Measurements from ENCODE around the gene SQSTM1. TPM values are rescaled to one million over a fixed set of nuclear protein-coding genes. Genes with fewer than 3 reads are reported as not detected.

The SQSTM1 gene
- total RNA-seq, 2 experiments from 2014 or later: 58.5 to 81.1 TPM

DNA sequence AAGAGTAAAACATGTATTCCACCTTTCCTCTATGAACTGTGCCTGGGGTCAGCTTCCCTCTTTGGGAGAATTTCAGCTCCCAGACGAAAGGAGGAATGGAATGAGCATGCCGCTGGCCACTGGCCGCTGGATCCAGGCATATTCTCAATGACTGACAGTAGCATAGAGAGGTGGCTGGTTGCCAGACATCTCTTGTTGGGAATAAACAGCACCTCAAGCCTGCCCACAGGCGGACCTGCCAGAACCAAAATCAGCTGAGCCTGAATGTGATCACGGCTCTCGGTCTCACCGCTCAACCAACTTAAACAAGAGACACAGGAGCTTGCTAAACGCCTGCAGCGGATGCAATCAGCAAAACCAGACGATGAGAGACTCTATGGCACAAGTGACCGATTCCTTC is 66.4 kb downstream of the SQSTM1 start:
- H3K27ac ChIP-seq (ENCODE audit: low read depth, low read length, poor library complexity, severe bottlenecking): no peak overlapping the region
- no peak overlapping the region for H3K4me3 ChIP-seq (ENCODE audit: low read depth, low read length, poor library complexity, severe bottlenecking)
- CTCF ChIA-PET (ENCODE audit: unreplicated experiment): no interaction called here
- no peaks in the 10 kb centered on the region for H4K20me1 ChIP-seq (ENCODE audit: insufficient read depth, low read length)
- peaks cover 96% of the 10 kb centered on the region for H3K36me3 ChIP-seq (ENCODE audit: insufficient read depth, low read length)
- peaks cover 26% of the 10 kb centered on the region for H3K9me3 ChIP-seq (ENCODE audit: low read length)
- H3K79me2 ChIP-seq (ENCODE audit: insufficient read depth, low read depth, low read length): no peaks in the 10 kb centered on the region
- H3K4me2 ChIP-seq (ENCODE audit: low read length): no peak overlapping the region
- no TSS peak for BruUV-seq (replicated peaks)
- no peaks in the 10 kb centered on the region for H3K4me1 ChIP-seq (ENCODE audit: insufficient read depth, low read length, poor library complexity, severe bottlenecking)
- H2AFZ ChIP-seq (ENCODE audit: low read length): no peak overlapping the region
- no peak for DNase-seq (ENCODE audit: low spot score)
- POLR2A ChIA-PET: no interaction called here
- intact Hi-C loops (cut with micrococcal nuclease; ENCODE audit: unreplicated experiment): no loop called here
- H3K9me2 ChIP-seq (ENCODE audit: insufficient read depth, low read length): no peaks in the 10 kb centered on the region
- no peak for TF ChIP-seq EZH2phosphoT487 (IDR thresholded peaks at IDR 0.05; ENCODE audit: borderline replicate concordance, low read depth, low read length)

Small RNA genes lying within 50 kb of the gene (microRNA-seq; reads per million reads assigned to microRNA genes)
- 3.8 reads per million for gene MIR1229 (ENCODE audit: borderline replicate concordance)

Small RNA genes lying within 50 kb of the gene (small RNA-seq; reads per million reads assigned to genes)
- gene MIR1229 (not detected), gene RF00019 (not detected)

Other genes starting within 250 kb of the SQSTM1 start
- gene HNRNPH1, start 197.2 kb upstream of the SQSTM1 start, total RNA-seq (2014; rRNA removed; shearing (Covaris generic)): 814 and 1,035 TPM in 2 replicates
- 959 and 1,011 TPM in 2 replicates for gene HNRNPH1, start 197.2 kb upstream of the SQSTM1 start, total RNA-seq (2022)
- gene CBY3, start 139.9 kb upstream of the SQSTM1 start, total RNA-seq (2014; rRNA removed; shearing (Covaris generic)): 0.21 TPM in 1 of 2 replicates, not detected in the other
- gene CBY3, start 139.9 kb upstream of the SQSTM1 start, total RNA-seq (2022): not detected in 2 replicates
- 164 and 256 TPM in 2 replicates for gene CANX, start 121.9 kb upstream of the SQSTM1 start, total RNA-seq (2014; rRNA removed; shearing (Covaris generic))
- gene CANX, start 121.9 kb upstream of the SQSTM1 start, total RNA-seq (2022): 412 and 451 TPM in 2 replicates
- gene MAML1, start 88.1 kb upstream of the SQSTM1 start, total RNA-seq (2014; rRNA removed; shearing (Covaris generic)): 12.1 and 17.0 TPM in 2 replicates
- gene MAML1, start 88.1 kb upstream of the SQSTM1 start, total RNA-seq (2022): 27.4 and 31.4 TPM in 2 replicates
- gene LTC4S, start 26.9 kb upstream of the SQSTM1 start, total RNA-seq (2014; rRNA removed; shearing (Covaris generic)): 0.44 and 1.3 TPM in 2 replicates
- 4.0 and 4.5 TPM in 2 replicates for gene LTC4S, start 26.9 kb upstream of the SQSTM1 start, total RNA-seq (2022)
- gene MGAT4B, start 14.0 kb upstream of the SQSTM1 start, total RNA-seq (2014; rRNA removed; shearing (Covaris generic)): 58.8 and 61.1 TPM in 2 replicates
- gene MGAT4B, start 14.0 kb upstream of the SQSTM1 start, total RNA-seq (2022): 90.2 and 96.5 TPM in 2 replicates
- 76.2 and 78.7 TPM in 2 replicates for gene MRNIP, start 37.9 kb downstream of the SQSTM1 start, total RNA-seq (2014; rRNA removed; shearing (Covaris generic))
- gene MRNIP, start 37.9 kb downstream of the SQSTM1 start, total RNA-seq (2022): 70.5 and 76.5 TPM in 2 replicates
- gene TBC1D9B, start 87.0 kb downstream of the SQSTM1 start, total RNA-seq (2014; rRNA removed; shearing (Covaris generic)): 49.4 and 52.2 TPM in 2 replicates
- 93.6 and 106 TPM in 2 replicates for gene TBC1D9B, start 87.0 kb downstream of the SQSTM1 start, total RNA-seq (2022)

Measured in OCI-LY7 (cell line).